PC-9 (cell line): ENCODE results near the gene SLC45A3. TPM values are rescaled to one million over a fixed set of nuclear protein-coding genes. Genes with fewer than 3 reads are reported as not detected.

Experiments
- BruUV-seq: library from RNA; stranded (reverse); fragments of 400-500 nt; replicated peaks from 2 replicates; lab custom pipeline; 2021; lab: Mats Ljungman, UMichigan
- CTCF ChIA-PET: fragments of 300-600 bp; sonication (Branson Sonifier 250); formaldehyde crosslinking; loops from one replicate; lab custom pipeline; 2022; ENCODE audit warnings: antibody characterized with exemption; lab: Charles Lee
- POLR2A ChIA-PET: fragments of 300-600 bp; sonication (Branson Sonifier 250); formaldehyde crosslinking; loops from one replicate; lab custom pipeline; 2022; ENCODE audit warnings: antibody characterized with exemption; ENCODE audit not compliant: unreplicated experiment; lab: Charles Lee
- DNase-seq, 2 experiments: peaks; one replicate each; pipeline versions ENCODE4 v3.0.0 to v3.0.0-alpha.2; 2015 to 2022; ENCODE audit warnings: mixed read lengths in 1 of 2
- H2AFZ ChIP-seq: fragments of 200-600 bp; sonication (generic); 2 replicates; pipeline ENCODE4 v1.8.1; 2017; ENCODE audit warnings: antibody characterized with exemption
- H3F3A ChIP-seq: fragments of 200-600 bp; sonication (generic); 2 replicates; pipeline ENCODE4 v1.8.1; 2017; ENCODE audit warnings: antibody characterized with exemption, mild to moderate bottlenecking, low read depth; ENCODE audit not compliant: insufficient read depth
- H3K27ac ChIP-seq: fragments of 200-600 bp; sonication (generic); 2 replicates; pipeline ENCODE4 v1.6.1; 2016; ENCODE audit warnings: mixed run types
- H3K27me3 ChIP-seq: fragments of 200-600 bp; sonication (generic); 2 replicates; pipeline ENCODE4 v1.6.1; 2016; ENCODE audit warnings: low read depth, mixed run types; ENCODE audit not compliant: insufficient read depth
- H3K36me3 ChIP-seq: fragments of 200-600 bp; sonication (generic); 2 replicates; pipeline ENCODE4 v1.6.1; 2016; ENCODE audit warnings: low read depth, mixed run types
- H3K4me1 ChIP-seq: fragments of 200-600 bp; sonication (generic); replicated peaks from 2 replicates; pipeline ENCODE4 v1.6.1; 2016; ENCODE audit warnings: mixed run types; ENCODE audit not compliant: insufficient read depth
- H3K4me2 ChIP-seq: fragments of 200-600 bp; sonication (generic); 2 replicates; pipeline ENCODE4 v1.6.1; 2017; ENCODE audit warnings: mixed run types
- H3K4me3 ChIP-seq: fragments of 200-600 bp; sonication (generic); 2 replicates; pipeline ENCODE4 v1.6.1; 2016; ENCODE audit warnings: mixed run types
- H3K79me2 ChIP-seq: fragments of 200-600 bp; sonication (generic); 2 replicates; pipeline ENCODE4 v1.6.1; 2017; ENCODE audit warnings: low read depth, mixed run types
- H3K9me2 ChIP-seq: fragments of 200-600 bp; sonication (generic); 2 replicates; pipeline ENCODE4 v1.8.1; 2017; ENCODE audit warnings: mild to moderate bottlenecking; ENCODE audit not compliant: insufficient read depth
- H3K9me3 ChIP-seq: fragments of 200-600 bp; sonication (generic); 2 replicates; pipeline ENCODE4 v1.8.1; 2016; ENCODE audit warnings: low read depth; ENCODE audit not compliant: insufficient read depth
- H4K20me1 ChIP-seq: fragments of 200-600 bp; sonication (generic); 2 replicates; pipeline ENCODE4 v1.8.1; 2017; ENCODE audit not compliant: insufficient read depth
- CTCF ChIP-seq: fragments of 200-600 bp; sonication (generic); conservative IDR thresholded peaks from 2 replicates; pipeline ENCODE4 v1.6.1; 2017; ENCODE audit warnings: mixed run types, antibody characterized with exemption, mild to moderate bottlenecking, moderate library complexity
- EZH2 ChIP-seq: fragments of 200-600 bp; sonication (generic); IDR thresholded peaks from 2 replicates; pipeline ENCODE4 v1.8.0; 2017; ENCODE audit warnings: antibody characterized with exemption, low read depth
- intact Hi-C: fragments of 100-400 bp; cut with micrococcal nuclease; formaldehyde crosslinking; loops from one replicate; pipeline ENCODE4 v1.10.0; 2022; ENCODE audit not compliant: unreplicated experiment
- total RNA-seq: library from RNA; stranded (reverse); gene quantifications from 2 replicates; pipeline ENCODE4 v1.2.3, GENCODE V29; 2021

SLC45A3 gene
- total RNA-seq, 1 experiment from 2014 or later = 19.9 TPM

DNA sequence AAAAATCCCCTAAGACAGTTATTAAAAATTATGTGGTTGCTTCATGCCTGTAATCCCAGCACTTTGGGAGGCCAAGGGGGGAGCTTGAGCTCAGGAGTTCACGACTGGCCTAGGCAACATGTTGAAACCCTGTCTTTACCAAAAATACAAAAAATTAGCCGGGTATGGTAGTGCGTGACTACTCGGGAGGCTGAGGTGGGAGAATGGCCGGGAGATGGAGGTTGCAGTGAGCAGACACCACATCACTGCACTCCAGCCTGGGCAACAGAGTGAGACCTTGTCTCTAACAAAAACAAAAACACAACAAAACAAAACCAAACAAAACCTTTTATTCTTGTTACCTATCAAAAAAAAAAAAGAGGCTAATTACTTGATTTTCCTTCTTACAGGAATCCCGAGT, 50.6 kb downstream of the SLC45A3 start:
- Histone ChIP-seq H3K9me2 (no peaks in the 10 kb centered on the region), H2AFZ (no peak overlapping the region), H3K4me3 (peak overlapping the region; percentile 92; the same call in 1 of the 2 replicates), H3K27me3 (no peaks in the 10 kb centered on the region), H3K79me2 (peaks cover 62% of the 10 kb centered on the region), H3K27ac (peak overlapping the region; percentile 84), H3K9me3 (no peaks in the 10 kb centered on the region), H3K4me1 (peaks cover 22% of the 10 kb centered on the region), H3K36me3 (peaks cover 5% of the 10 kb centered on the region; the same call in 1 of the 2 replicates), H3K4me2 (peak overlapping the region; percentile 93), H4K20me1 (peaks cover 29% of the 10 kb centered on the region), H3F3A (peaks cover 47% of the 10 kb centered on the region)
- DNase-seq = no peak
- BruUV-seq = no TSS peak
- no peak for TF ChIP-seq EZH2
- no peak for TF ChIP-seq CTCF
- intact Hi-C loops = no loop called here
- CTCF ChIA-PET = interaction anchor here (0.6 kb wide), 1 partner anchor 28 kb away, joined by 8 read pairs; no protein-coding TSS in a partner anchor
- POLR2A ChIA-PET = interaction anchor here (0.7 kb wide), 1 partner anchor 38 kb away, joined by 4 read pairs; no protein-coding TSS in a partner anchor

GRCh38 chr1:205627956-205628355, 52.4 kb downstream of the SLC45A3 start:
- POLR2A ChIA-PET = no interaction called here
- H3K4me1 ChIP-seq = peaks cover 16% of the 10 kb centered on the region
- H3K79me2 ChIP-seq = peaks cover 75% of the 10 kb centered on the region
- BruUV-seq = no TSS peak
- H3K36me3 ChIP-seq = peaks cover 5% of the 10 kb centered on the region; the same call in 1 of the 2 replicates
- no peaks in the 10 kb centered on the region for H3K27me3 ChIP-seq
- no peak overlapping the region for H3K4me2 ChIP-seq
- peaks cover 43% of the 10 kb centered on the region for H3F3A ChIP-seq
- no peak overlapping the region for H3K27ac ChIP-seq
- no peaks in the 10 kb centered on the region for H3K9me3 ChIP-seq
- CTCF ChIA-PET = interaction anchor here (0.5 kb wide), 1 partner anchor 264 kb away, joined by 3 read pairs; no protein-coding TSS in a partner anchor
- H3K9me2 ChIP-seq = no peaks in the 10 kb centered on the region
- H3K4me3 ChIP-seq = no peak overlapping the region
- no peak for DNase-seq
- H2AFZ ChIP-seq = no peak overlapping the region
- intact Hi-C loops = no loop called here
- TF ChIP-seq CTCF (no peak), EZH2 (no peak)
- H4K20me1 ChIP-seq = peaks cover 37% of the 10 kb centered on the region

GRCh38 chr1:205626216-205626615, 54.1 kb downstream of the SLC45A3 start:
- Histone ChIP-seq H3K36me3 (peaks cover 14% of the 10 kb centered on the region; the same call in 1 of the 2 replicates), H3K9me2 (no peaks in the 10 kb centered on the region), H3F3A (peaks cover 33% of the 10 kb centered on the region), H3K27ac (no peak overlapping the region), H3K4me3 (no peak overlapping the region), H3K79me2 (peaks cover 75% of the 10 kb centered on the region), H4K20me1 (peaks cover 37% of the 10 kb centered on the region), H3K27me3 (no peaks in the 10 kb centered on the region), H2AFZ (no peak overlapping the region), H3K4me2 (no peak overlapping the region), H3K4me1 (peaks cover 11% of the 10 kb centered on the region), H3K9me3 (no peaks in the 10 kb centered on the region)
- ChIA-PET POLR2A (no interaction called here), CTCF (no interaction called here)
- TF ChIP-seq CTCF = no peak
- TF ChIP-seq EZH2 = no peak
- intact Hi-C loops = no loop called here
- no TSS peak for BruUV-seq
- no peak for DNase-seq
